ELR (cell line): ENCODE measurements around the gene PRKCE.
A peak's percentile ranks its signal among the peaks of the same experiment; 100 is the strongest.

Experiments used
- DNase-seq: peaks from one replicate; pipeline ENCODE4 v3.0.0-alpha.2; 2015; ENCODE audit warnings: low read depth

The PRKCE gene

GRCh38 chr2:46045888-46046287, 394.4 kb downstream of the PRKCE start:
- DNase-seq: peak; percentile 26

GRCh38 chr2:46047290-46047689, 395.8 kb downstream of the PRKCE start:
- DNase-seq: no peak

GRCh38 chr2:46048693-46049092, 397.2 kb downstream of the PRKCE start:
- DNase-seq: no peak

GRCh38 chr2:46050027-46050426, 398.6 kb downstream of the PRKCE start:
- DNase-seq: no peak

- DNase-seq: no peak
These were observed 399.0 kb downstream of the PRKCE start for GRCh38 chr2:46050489-46050888.

GRCh38 chr2:46051085-46051484, 399.6 kb downstream of the PRKCE start:
- DNase-seq: no peak

- no peak for DNase-seq
These were observed 402.1 kb downstream of the PRKCE start for GRCh38 chr2:46053564-46053963.

- no peak for DNase-seq
These were observed 405.1 kb downstream of the PRKCE start for GRCh38 chr2:46056541-46056940.

GRCh38 chr2:46058140-46058539, 406.7 kb downstream of the PRKCE start:
- DNase-seq: no peak

GRCh38 chr2:46062637-46063412, 411.4 kb downstream of the PRKCE start:
- DNase-seq: peak; percentile 91

- no peak for DNase-seq
These were observed 412.9 kb downstream of the PRKCE start for GRCh38 chr2:46064396-46064795.

GRCh38 chr2:46065152-46065551, 413.7 kb downstream of the PRKCE start:
- DNase-seq: peak; percentile 50

GRCh38 chr2:46066116-46066515, 414.6 kb downstream of the PRKCE start:
- peak; percentile 70 for DNase-seq

GRCh38 chr2:46066601-46067000, 415.1 kb downstream of the PRKCE start:
- peak; percentile 43 for DNase-seq

GRCh38 chr2:46067062-46067461, 415.6 kb downstream of the PRKCE start:
- no peak for DNase-seq

- DNase-seq: peak; percentile 99
These were observed 416.2 kb downstream of the PRKCE start for GRCh38 chr2:46067501-46068305.

- DNase-seq: no peak
These were observed 417.2 kb downstream of the PRKCE start for GRCh38 chr2:46068636-46069035.

GRCh38 chr2:46071074-46071473, 419.6 kb downstream of the PRKCE start:
- no peak for DNase-seq

GRCh38 chr2:46072101-46072820, 420.8 kb downstream of the PRKCE start:
- peak; percentile 44 for DNase-seq

- DNase-seq: peak; percentile 98
These were observed 422.1 kb downstream of the PRKCE start for GRCh38 chr2:46073540-46074046.

GRCh38 chr2:46074501-46074900, 423.0 kb downstream of the PRKCE start:
- no peak for DNase-seq

GRCh38 chr2:46075848-46076247, 424.4 kb downstream of the PRKCE start:
- peak; percentile 73 for DNase-seq
